Thyroid gland (tissue), 4 donors: ENCODE measurements around the gene ADAMTSL1. TPM values are rescaled to one million over a fixed set of nuclear protein-coding genes. Genes with fewer than 3 reads are reported as not detected.

ENCODE experiments used
- DNase-seq, 2 donors: peaks; one replicate each; pipeline ENCODE4 v3.0.0-alpha.2; 2019
- H3K27ac ChIP-seq, 3 donors: fragments of 200-600 bp; sonication (generic); 1 replicate in 2 of 3; 2 replicates in 1 of 3; pipeline ENCODE4 v1.5.1; 2016 to 2019; ENCODE audit warnings: mild to moderate bottlenecking in 1 of 3, moderate library complexity in 1 of 3
- H3K27me3 ChIP-seq: fragments of 200-600 bp; sonication (generic); one replicate; pipeline ENCODE4 v1.5.1; 2019
- H3K36me3 ChIP-seq, 2 donors: fragments of 200-600 bp; sonication (generic); one replicate each; pipeline ENCODE4 v1.5.1; 2016 to 2019
- H3K4me1 ChIP-seq, 2 donors: fragments of 200-600 bp; sonication (generic); one replicate each; pipeline ENCODE4 v1.5.1; 2017 to 2019
- H3K4me3 ChIP-seq, 3 donors: fragments of 200-600 bp; sonication (generic); replicated peaks in 1 of 3; 1 replicate in 2 of 3; 2 replicates in 1 of 3; pipeline ENCODE4 v1.5.1; 2016; ENCODE audit warnings: mild to moderate bottlenecking in 1 of 3
- H3K9me3 ChIP-seq: fragments of 200-600 bp; sonication (generic); one replicate; pipeline ENCODE4 v1.5.1; 2017
- POLR2A ChIP-seq, 2 donors: fragments of 450-650 bp; IDR thresholded peaks; one replicate each; pipeline ENCODE4 v1.6.1; 2017; ENCODE audit warnings: antibody characterized with exemption in 2 of 2, mild to moderate bottlenecking in 2 of 2, moderate library complexity in 1 of 2
- WGBS, 2 donors: methylation state at CpG; one replicate each; pipeline ENCODE4 v1.1.5; 2017; 5-methylcytosine and 5-hydroxymethylcytosine counted together
- intact Hi-C: fragments of 100-400 bp; cut with DNase I; formaldehyde crosslinking; loops from one replicate; pipeline ENCODE4 v1.15.1; 2023
- total RNA-seq, 4 donors: library from RNA; depleted of rRNA; stranded (reverse); fragments of >200 nt; gene quantifications; one replicate each; pipeline ENCODE4 v1.2.3, GENCODE V29; 2016
- TF ChIP-seq, protein P1 (sequence below), 6 experiments: fragments of 200-600 bp in 3 of 6; fragments of 450-650 bp in 3 of 6; sonication (generic) in 3 of 6; IDR thresholded peaks; one replicate each; pipeline ENCODE4 v1.5.1; 2016 to 2019; ENCODE audit warnings: antibody characterized with exemption in 6 of 6, mild to moderate bottlenecking in 2 of 6, inconsistent platforms in 1 of 6, moderate library complexity in 1 of 6

The ADAMTSL1 gene
- total RNA-seq, 4 donors from 2014 or later: 1.6 to 9.0 (median 4.8) TPM

DNA sequence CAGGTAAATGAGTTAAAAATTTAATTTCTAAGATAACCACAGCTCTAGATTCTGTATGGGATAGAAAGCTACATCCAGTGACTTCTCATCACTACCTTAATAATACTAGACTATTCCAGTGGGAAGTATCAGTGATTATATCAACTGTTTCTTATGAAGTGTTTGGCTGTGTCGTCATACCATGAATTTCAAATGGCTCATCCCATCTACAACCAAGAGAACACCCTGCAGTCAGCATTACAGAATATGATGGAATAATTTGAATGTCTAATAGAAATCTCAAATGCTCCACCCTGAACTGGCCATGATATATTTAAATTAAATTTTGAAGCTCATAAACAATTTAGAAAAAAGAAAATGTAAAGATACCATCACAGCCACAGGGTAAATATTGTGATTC is 245.0 kb downstream of the ADAMTSL1 start:
- H3K9me3 ChIP-seq: no peaks in the 10 kb centered on the region
- H3K4me3 ChIP-seq: no peak overlapping the region
- DNase-seq: no peak
- H3K4me1 ChIP-seq: peaks cover 11 to 17% of the 10 kb centered on the region in 2 donors
- no peaks in the 10 kb centered on the region for H3K27me3 ChIP-seq
- H3K27ac ChIP-seq: no peak overlapping the region
- 91 to 92% methylated on average over 1 of the region's 1 CpG for WGBS, 2 donors
- no peak for TF ChIP-seq POLR2A (IDR thresholded peaks at IDR 0.05)
- TF ChIP-seq, protein P1, sequence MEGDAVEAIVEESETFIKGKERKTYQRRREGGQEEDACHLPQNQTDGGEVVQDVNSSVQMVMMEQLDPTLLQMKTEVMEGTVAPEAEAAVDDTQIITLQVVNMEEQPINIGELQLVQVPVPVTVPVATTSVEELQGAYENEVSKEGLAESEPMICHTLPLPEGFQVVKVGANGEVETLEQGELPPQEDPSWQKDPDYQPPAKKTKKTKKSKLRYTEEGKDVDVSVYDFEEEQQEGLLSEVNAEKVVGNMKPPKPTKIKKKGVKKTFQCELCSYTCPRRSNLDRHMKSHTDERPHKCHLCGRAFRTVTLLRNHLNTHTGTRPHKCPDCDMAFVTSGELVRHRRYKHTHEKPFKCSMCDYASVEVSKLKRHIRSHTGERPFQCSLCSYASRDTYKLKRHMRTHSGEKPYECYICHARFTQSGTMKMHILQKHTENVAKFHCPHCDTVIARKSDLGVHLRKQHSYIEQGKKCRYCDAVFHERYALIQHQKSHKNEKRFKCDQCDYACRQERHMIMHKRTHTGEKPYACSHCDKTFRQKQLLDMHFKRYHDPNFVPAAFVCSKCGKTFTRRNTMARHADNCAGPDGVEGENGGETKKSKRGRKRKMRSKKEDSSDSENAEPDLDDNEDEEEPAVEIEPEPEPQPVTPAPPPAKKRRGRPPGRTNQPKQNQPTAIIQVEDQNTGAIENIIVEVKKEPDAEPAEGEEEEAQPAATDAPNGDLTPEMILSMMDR (IDR thresholded peaks at IDR 0.05): no peak
- H3K36me3 ChIP-seq: no peaks in the 10 kb centered on the region
- intact Hi-C loops: no loop called here

DNA sequence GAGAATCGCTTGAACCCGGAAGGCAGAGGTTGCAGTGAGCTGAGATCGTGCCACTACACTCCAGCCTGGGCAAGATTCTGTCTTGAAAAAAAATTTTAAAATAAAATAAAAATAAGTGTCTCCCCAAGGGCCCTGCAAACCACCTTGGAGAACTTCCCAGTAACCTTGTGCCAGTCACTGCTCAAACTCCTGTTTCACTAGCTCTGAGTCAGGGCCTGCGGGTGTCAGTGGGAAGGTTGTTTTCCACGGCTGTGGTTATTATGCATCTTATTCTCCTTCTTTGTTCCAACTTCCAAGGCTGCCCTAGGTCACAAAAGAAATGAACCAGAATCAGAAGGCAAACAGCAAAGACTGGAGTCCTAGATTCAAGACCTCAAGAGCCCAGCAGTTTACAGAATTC is 246.7 kb downstream of the ADAMTSL1 start:
- Histone ChIP-seq H3K9me3 (no peaks in the 10 kb centered on the region), H3K27me3 (no peaks in the 10 kb centered on the region), H3K4me3 (no peak overlapping the region), H3K36me3 (no peaks in the 10 kb centered on the region), H3K4me1 (peaks cover 11 to 17% of the 10 kb centered on the region in 2 donors), H3K27ac (peak overlapping the region; percentile 74 to 86 (median 84))
- TF ChIP-seq, protein P1 (IDR thresholded peaks at IDR 0.05): no peak
- TF ChIP-seq POLR2A (IDR thresholded peaks at IDR 0.05): no peak
- intact Hi-C loops: no loop called here
- DNase-seq: peak; percentile 44
- WGBS, 2 donors: 64 to 76% methylated on average over 5 of the region's 5 CpGs

DNA sequence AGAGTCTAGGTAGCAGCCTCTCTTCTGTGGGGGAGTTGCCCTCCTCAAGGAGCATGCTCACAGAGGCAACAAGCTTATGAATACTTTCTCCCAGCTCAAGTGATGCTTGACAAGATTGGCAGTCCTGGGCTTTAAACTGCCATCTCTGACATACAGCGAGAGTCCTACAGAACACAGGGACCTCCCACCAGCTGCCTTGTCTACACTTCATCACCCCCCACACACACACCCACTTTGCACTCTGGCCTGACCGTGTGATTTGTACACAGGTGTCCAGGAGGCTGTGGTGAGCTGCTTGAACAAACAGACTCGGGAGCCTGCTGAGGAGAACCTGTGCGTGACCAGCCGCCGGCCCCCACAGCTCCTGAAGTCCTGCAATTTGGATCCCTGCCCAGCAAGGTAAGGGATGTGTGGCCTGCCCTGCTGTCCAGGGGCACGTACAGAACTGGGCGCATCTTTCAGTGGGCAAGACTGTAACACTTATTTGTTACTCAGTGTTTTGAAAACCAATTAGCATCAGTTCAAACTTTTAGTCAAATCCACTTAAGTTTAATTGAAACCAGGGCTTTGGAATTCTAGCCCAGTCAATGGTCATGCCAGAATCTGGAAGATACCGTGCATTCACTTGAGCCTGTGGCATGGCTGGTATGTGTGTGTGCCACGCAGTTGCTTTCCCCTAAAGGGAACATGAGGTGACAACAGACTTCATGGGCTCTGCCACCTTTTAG is 247.5 kb downstream of the ADAMTSL1 start:
- H3K4me3 ChIP-seq: no peak overlapping the region
- H3K27ac ChIP-seq: peak overlapping the region; percentile 6 to 86 (median 84)
- H3K36me3 ChIP-seq: no peaks in the 10 kb centered on the region
- H3K9me3 ChIP-seq: no peaks in the 10 kb centered on the region
- peaks cover 14 to 20% of the 10 kb centered on the region in 2 donors for H3K4me1 ChIP-seq
- intact Hi-C loops: no loop called here
- TF ChIP-seq, protein P1 (IDR thresholded peaks at IDR 0.05): no peak
- no peak for TF ChIP-seq POLR2A (IDR thresholded peaks at IDR 0.05)
- no peaks in the 10 kb centered on the region for H3K27me3 ChIP-seq
- DNase-seq: peak; percentile 97 to 98
- 33 to 41% methylated on average over 10 of the region's 10 CpGs for WGBS, 2 donors

DNA sequence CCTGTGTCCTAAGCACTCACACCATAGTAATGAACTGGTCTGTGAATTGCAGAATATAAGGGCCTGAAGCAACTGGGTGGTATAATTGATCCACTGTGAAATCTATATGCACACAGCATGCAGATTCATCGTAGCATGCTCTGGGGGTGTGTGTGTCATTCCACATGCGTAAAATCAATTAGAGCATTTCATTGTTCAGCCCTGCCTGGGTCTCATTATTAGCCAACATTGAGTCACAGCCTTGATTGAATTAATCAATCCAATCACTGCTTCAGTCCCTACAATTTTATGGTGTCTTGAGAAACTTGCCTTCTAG is 248.0 kb downstream of the ADAMTSL1 start:
- Histone ChIP-seq H3K27me3 (no peaks in the 10 kb centered on the region), H3K36me3 (no peaks in the 10 kb centered on the region), H3K4me3 (no peak overlapping the region), H3K4me1 (peaks cover 20 to 25% of the 10 kb centered on the region in 2 donors), H3K27ac (peak overlapping the region; percentile 6 to 49 (median 31)), H3K9me3 (no peaks in the 10 kb centered on the region)
- WGBS, 2 donors: 94 to 100% methylated on average over 2 of the region's 2 CpGs
- no peak for TF ChIP-seq POLR2A (IDR thresholded peaks at IDR 0.05)
- TF ChIP-seq, protein P1 (IDR thresholded peaks at IDR 0.05): no peak
- intact Hi-C loops: no loop called here
- no peak for DNase-seq

DNA sequence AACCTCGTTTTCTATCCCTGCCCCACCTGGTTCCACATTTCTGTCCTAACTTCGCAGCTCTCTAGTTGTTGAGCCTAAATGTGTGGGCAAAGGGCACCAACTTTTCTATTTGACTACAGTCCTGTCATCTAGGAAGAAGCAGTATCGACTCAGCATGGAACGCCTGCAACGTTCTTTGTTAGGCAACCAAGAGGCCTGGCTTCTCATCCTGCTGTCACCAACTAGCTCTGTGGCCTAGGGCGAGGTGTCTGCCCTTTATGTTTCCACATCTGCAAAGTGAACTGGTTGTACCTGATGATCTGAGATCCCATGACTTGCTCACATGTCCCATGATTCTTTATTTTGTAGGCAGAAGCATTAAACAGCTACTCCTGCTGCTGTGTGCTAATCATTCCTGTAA is 248.9 kb downstream of the ADAMTSL1 start:
- no peak for TF ChIP-seq POLR2A (IDR thresholded peaks at IDR 0.05)
- TF ChIP-seq, protein P1 (IDR thresholded peaks at IDR 0.05): no peak
- DNase-seq: no peak
- H3K4me1 ChIP-seq: peaks cover 23 to 30% of the 10 kb centered on the region in 2 donors
- no peaks in the 10 kb centered on the region for H3K36me3 ChIP-seq
- H3K9me3 ChIP-seq: no peaks in the 10 kb centered on the region
- 87 to 93% methylated on average over 6 of the region's 6 CpGs for WGBS, 2 donors
- no peaks in the 10 kb centered on the region for H3K27me3 ChIP-seq
- intact Hi-C loops: no loop called here
- H3K4me3 ChIP-seq: no peak overlapping the region
- no peak overlapping the region for H3K27ac ChIP-seq
